GM12875 (cell line): ENCODE results near the gene CMKLR1.

ENCODE experiments used
- H3K4me3 ChIP-seq: one replicate; pipeline ENCODE4 v1.5.1; 2011; ENCODE audit warnings: low read depth, low read length, control low read depth
- CTCF ChIP-seq: IDR thresholded peaks from 2 replicates; pipeline ENCODE4 v1.5.1; 2011; ENCODE audit warnings: low read depth, mild to moderate bottlenecking, control low read depth, inconsistent platforms, low read length, moderate library complexity, borderline replicate concordance; ENCODE audit not compliant: insufficient read depth

Gene CMKLR1

GRCh38 chr12:108304633-108305032, 34.5 kb downstream of the CMKLR1 start:
- TF ChIP-seq CTCF: no peak
- no peak overlapping the region for H3K4me3 ChIP-seq

GRCh38 chr12:108303703-108304102, 35.4 kb downstream of the CMKLR1 start:
- no peak for TF ChIP-seq CTCF
- H3K4me3 ChIP-seq: no peak overlapping the region

GRCh38 chr12:108302403-108303311, 36.5 kb downstream of the CMKLR1 start:
- TF ChIP-seq CTCF: no peak
- H3K4me3 ChIP-seq: no peak overlapping the region

GRCh38 chr12:108302016-108302402, 37.1 kb downstream of the CMKLR1 start:
- no peak for TF ChIP-seq CTCF
- H3K4me3 ChIP-seq: no peak overlapping the region

GRCh38 chr12:108301346-108301745, 37.8 kb downstream of the CMKLR1 start:
- TF ChIP-seq CTCF: no peak

GRCh38 chr12:108299980-108300696, 39.0 kb downstream of the CMKLR1 start:
- no peak for TF ChIP-seq CTCF
- no peak overlapping the region for H3K4me3 ChIP-seq

More at GRCh38 chr12:108301346-108301745, 37.8 kb downstream of the CMKLR1 start:
- H3K4me3 ChIP-seq: no peak overlapping the region
